ENCODE results near the gene CENPP.

Gene CENPP

GRCh38 chr9:92325269-92325990 is at the start of gene CENPP, which contains the start of gene NOL8:
Gene CENPP (plus strand): TSS chr9:92325953.
Gene NOL8 (minus strand): TSS chr9:92325350. CDS start chr9:92324161, 1,189 bp downstream.
- peak; percentile 77 for DNase-seq

GRCh38 chr9:92276331-92277032 is 49.3 kb upstream of the CENPP start:
- DNase-seq: no peak

DNA sequence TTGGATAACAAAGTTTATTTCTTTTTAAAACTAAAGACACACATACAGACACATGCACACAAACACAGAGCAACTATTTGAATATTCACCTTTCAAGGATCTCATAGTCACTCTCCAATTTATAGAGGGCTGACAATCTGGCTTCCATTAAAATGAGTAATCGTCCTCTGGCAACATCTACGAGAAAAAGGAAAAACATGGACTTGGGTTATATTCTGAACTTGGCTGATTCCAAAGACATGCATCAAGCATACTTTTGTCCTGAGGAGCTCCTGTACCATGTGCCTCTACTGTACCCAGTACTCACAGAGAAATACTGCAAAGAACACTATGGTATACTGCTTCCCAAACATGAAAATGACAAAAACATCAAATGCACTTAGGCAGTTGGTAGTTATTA is 47.6 kb upstream of the CENPP start:
- no peak for DNase-seq

GRCh38 chr9:92279302-92279701 is 46.5 kb upstream of the CENPP start:
- DNase-seq: no peak

- DNase-seq: no peak
Observed at GRCh38 chr9:92289708-92290390, 35.9 kb upstream of the CENPP start.

DNA sequence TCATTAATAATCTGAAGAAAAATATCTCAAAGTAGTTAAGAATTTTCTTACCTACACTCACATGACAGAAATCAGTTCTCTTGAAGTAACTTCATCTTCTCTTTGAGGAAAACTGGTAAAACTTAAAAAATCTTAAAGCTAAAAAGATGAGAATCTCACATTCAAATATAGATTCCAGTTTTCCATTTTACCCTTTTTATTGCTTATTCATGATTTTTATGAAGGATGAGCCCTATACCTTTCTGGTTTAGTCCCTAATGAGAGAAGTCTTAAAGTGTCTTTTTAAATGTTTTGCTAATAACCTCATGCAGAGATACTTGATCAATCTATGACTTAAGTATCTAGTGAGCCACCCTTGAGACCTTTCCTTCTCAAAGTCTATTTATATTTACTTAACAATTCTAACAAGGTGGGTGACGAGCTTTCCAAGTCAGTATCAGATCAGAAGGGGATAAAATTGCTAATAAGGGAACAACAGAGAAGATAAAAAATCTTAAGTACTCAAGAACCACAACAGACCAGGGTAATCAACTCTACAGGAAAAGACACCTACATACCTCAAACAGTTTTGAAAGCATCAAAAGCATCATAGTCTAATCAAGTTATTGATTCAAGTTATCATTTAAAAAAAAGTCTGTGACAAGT is 34.8 kb upstream of the CENPP start:
- no peak for DNase-seq

DNA sequence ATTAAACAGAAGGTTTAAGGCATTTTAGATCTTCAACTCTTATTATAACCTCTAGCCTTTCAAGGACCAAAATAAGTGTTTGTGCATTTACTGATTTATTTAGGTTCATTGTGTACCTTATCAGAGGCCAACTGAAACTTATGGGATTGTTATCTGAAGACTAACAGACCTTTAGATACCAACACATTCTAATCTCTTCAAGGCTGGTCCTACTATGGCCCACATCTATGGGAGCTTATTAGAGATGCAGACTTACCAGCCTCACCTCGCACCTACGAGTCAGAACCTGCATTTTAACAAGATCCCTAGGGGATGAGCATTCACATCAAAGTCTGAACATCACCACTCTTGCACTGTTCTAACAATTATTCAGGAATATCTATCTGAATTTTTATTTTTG is 34.2 kb upstream of the CENPP start:
- DNase-seq: no peak

DNA sequence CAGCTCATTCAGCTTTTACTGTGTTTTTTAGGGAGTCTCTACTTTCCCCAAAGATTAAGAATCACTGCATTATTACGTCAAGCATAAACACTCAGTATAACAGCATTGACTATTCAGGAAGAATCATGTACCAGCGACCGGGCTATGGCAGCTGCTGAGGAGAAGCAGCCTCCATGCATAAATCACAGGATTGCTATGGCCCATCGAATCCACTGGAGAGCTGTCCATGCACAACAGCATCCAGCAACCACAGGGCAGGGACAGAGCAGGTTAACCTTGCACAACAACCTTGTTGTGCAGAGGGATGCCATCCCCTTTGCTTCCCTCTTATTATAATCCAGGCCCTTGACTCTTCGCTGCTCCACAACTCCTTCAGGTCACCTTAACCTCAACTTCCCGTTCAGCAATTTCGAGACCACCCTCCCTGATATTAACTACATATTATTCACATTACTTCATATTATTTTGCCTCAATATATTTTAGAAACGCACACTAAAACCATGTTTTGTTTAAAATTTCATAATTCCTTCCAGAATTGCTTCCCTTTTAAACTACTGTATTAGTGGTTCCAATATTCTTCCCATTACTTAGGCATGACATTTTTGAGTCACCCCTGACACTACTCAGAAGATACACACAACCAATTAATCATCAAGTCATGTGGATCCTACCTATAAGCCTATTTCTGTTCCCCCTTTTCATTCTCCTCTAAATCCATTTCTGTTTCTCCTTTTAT is 33.2 kb upstream of the CENPP start:
- DNase-seq: no peak

DNA sequence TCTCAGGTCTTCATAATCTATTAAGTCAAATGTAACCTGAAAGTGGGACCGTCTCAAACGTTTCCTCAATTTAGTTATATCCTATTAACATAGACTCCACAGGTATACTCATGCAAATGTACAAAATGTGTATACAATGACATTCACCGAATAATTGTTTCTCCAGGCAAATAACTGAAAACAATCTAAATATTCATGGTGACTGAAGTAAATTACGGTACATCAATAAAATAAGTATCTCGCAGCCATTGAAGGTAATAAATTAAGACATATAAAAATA is 32.7 kb upstream of the CENPP start:
- DNase-seq: no peak

DNA sequence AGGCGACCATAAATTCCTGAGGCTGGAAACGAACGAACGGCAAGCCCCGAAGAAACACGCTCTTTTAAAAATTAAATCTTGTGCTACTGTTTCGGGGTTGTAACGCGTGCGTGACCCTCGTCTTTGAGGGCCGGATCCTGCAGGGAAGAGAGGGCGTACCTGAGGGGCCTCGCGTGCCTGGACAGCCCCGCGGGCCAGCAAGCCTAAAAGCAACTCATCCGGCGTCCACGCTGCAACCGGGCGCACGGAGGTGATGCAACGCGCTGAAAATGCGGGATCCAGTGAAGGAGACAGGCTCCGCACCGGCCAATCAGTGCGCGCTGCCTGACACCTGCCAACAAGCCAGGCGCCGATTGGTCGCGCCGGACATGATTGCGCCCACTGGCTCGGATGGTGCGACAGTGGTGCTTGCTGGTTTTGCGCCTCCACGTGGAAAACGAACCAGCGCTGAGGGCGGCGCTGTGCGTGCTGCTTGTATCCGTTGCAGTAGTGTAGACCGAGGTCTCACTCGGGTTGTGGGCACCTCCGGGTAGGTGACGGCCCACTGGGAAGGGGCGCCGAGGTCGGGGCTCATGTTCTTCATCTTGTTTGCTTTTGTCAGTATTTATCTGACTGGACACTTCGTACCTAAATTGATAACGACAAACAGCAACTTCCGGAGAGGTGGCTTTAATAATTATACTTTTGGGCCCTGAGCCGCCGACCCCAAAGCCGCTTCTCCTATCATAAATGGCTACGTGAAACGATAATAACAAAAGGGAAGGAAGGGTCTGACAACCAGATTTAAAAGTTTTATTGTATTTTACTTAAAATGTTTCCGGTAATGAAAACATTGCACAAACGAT is 32.1 kb upstream of the CENPP start, which contains the start of gene IARS1:
Gene IARS1 (minus strand): TSS at position 246 of the 845 bp plus-strand sequence. CDS start 4,278 bp downstream, outside the sequence.
- peak; percentile 100 for DNase-seq

DNA sequence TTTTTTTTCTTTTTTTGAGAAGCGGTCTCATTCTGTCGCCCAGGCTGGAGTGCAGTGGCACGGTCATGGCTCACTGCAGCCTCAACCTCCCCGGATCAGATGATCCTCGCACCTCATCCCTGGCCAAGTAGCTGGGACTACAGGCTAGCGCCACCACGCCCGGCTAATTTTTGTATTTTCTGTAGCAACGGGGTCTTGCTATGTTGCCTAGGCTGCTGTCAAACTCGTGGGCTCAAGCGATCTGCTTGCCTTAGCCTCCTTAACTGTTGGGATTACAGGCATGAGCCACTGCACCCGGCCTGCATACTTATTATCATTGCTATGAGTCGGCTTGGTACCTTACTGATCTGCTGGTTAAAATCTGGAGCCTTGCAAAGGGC is 31.5 kb upstream of the CENPP start:
- peak; percentile 5 for DNase-seq

GRCh38 chr9:92295240-92295790 is 30.4 kb upstream of the CENPP start:
- DNase-seq: no peak

- DNase-seq: no peak
Observed at GRCh38 chr9:92295827-92296258, 29.9 kb upstream of the CENPP start.

- no peak for DNase-seq
Observed at GRCh38 chr9:92297611-92298010, 28.1 kb upstream of the CENPP start.

GRCh38 chr9:92298036-92298435 is 27.7 kb upstream of the CENPP start:
- no peak for DNase-seq

DNA sequence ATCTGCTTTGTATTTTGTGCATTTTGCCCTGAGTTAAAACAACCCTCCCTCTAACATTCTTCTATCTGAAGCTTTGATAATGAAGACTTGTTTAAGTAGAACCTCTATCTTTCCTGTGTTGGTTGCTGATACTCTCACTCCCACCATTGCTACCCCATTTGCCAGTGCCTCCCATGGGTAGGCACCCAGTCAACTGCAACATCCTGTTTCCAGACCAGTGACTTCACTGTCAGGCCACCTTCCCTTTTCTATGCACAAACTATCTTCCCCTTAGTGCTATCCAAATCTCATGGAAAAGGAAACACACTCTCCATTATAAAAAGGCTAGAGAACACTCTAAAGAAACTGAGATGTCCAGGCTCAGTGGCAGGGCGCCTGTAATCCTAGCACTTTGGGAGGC is 26.6 kb upstream of the CENPP start:
- no peak for DNase-seq

- DNase-seq: no peak
Observed at GRCh38 chr9:92300936-92301335, 24.8 kb upstream of the CENPP start.

DNA sequence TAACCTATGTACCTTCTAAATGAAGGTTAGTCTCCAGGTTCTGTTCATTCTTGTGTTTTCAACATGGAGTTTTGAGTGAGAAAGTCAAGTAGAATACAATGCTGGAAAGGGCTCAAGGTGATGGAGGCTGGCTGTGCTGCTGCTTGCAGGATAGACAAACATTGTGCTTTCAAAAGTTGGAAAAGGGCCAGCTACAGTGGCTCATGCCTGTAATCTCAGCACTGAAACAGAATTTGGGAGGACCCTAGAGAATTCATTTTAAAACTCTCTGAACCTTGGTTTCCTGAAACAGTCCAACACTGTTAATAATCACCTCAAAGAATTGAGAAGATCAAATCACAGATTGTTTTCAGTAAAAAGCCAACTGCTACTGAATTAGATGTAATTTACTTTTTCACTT is 16.9 kb upstream of the CENPP start:
- no peak for DNase-seq

- DNase-seq: no peak
Observed at GRCh38 chr9:92310562-92310961, 15.2 kb upstream of the CENPP start.

DNA sequence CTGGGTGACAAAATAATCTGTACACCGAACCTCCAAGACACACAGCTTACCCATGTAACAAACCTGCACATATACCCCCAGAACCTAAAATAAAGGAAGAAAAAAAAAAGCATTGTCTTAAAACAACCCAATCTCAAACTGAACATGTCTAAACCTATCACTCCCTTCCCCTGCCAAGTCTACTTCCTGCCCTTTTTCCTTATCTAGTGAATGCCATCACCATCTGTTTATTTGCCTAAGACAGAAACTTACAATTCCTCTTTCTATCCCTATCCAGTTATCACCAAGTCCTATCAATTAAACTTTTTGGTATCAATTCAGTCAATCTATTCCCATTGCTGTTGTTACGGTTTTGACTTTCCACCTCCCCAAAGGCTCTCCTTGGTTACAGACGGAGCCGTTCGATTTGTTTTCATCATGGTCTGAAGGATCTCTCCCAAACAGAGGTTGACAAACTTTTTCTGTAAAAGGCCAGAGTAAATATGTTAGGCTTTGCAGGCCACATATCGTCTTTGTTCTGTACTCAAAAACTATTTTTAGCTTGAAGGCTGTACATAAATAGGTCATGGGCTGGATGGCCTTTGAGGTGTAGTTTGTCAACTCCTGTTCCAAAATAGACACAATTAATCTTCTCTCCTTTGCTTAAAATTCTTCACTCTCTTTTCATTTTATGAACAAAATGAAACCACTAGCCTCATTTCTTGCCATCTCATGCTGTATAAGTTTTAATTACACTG is 12.7 kb upstream of the CENPP start:
- no peak for DNase-seq

DNA sequence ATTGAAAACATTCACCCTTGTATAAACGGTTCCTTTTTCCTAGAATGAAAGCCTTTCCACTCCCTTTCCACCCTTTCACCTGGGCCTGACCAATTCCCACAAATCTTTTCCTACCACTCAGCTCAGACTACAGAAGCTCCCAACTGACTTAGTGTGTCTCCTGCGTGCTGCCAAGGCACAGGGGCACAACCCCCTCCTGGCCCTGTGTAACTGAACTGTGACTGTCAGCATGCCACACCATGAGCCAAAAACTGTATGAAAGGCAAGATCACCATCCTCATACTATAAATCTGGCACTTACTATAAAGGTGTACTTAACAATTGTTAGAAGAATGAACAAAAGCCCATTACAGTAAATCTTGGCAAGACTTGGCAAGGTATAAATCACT is 12.1 kb upstream of the CENPP start:
- DNase-seq: no peak

Data from activated effector memory CD4-positive, alpha-beta T cell treated with Interleukin-2 at 50 U/mL for 16 hours (primary cell).